ENCODE results near the gene SEMA4C. TPM values are rescaled to one million over a fixed set of nuclear protein-coding genes. Genes with fewer than 3 reads are reported as not detected.

The SEMA4C gene
- total and polyA plus RNA-seq, 3 donors from 2014 or later, result 10.5 to 17.6 (median 11.4) TPM

DNA sequence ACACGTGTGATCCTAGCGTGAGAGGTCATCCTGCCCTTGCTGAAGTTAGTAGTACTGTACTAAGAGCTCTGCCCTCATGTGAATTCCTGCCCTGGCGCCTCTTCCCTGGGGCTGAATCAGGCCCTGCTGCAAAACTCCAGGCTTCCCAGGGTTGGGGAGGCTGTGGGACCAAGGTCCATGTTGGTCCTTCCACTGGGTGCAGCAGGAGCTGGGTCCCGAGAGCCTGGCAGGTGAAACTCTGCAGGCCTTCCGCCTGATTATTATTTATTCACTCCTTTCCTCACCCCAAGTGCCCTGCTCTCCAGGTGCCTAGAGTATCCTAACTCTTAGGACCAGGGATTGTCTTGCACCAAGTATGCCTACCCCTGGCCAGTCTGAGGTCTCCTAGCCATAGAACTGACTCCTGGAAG lies 59.1 kb downstream of the SEMA4C start:
- 87 to 88% methylated on average over 5 of the region's 5 CpGs for WGBS, 2 donors
- H3K36me3 ChIP-seq (ENCODE audit: low read depth, missing control alignments), result no peaks in the 10 kb centered on the region
- TF ChIP-seq, protein P1, sequence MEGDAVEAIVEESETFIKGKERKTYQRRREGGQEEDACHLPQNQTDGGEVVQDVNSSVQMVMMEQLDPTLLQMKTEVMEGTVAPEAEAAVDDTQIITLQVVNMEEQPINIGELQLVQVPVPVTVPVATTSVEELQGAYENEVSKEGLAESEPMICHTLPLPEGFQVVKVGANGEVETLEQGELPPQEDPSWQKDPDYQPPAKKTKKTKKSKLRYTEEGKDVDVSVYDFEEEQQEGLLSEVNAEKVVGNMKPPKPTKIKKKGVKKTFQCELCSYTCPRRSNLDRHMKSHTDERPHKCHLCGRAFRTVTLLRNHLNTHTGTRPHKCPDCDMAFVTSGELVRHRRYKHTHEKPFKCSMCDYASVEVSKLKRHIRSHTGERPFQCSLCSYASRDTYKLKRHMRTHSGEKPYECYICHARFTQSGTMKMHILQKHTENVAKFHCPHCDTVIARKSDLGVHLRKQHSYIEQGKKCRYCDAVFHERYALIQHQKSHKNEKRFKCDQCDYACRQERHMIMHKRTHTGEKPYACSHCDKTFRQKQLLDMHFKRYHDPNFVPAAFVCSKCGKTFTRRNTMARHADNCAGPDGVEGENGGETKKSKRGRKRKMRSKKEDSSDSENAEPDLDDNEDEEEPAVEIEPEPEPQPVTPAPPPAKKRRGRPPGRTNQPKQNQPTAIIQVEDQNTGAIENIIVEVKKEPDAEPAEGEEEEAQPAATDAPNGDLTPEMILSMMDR (IDR thresholded peaks at IDR 0.05), result no peak
- no peak for TF ChIP-seq POLR2A (IDR thresholded peaks at IDR 0.05)
- no peaks in the 10 kb centered on the region for H3K9me3 ChIP-seq
- no peak for DNase-seq
- no peak overlapping the region for H3K27ac ChIP-seq
- peaks cover 6% of the 10 kb centered on the region for H3K4me1 ChIP-seq
- no peaks in the 10 kb centered on the region for H3K27me3 ChIP-seq
- intact Hi-C loops (cut with DNase I; ENCODE audit: low total_unique reads), result no loop called here
- H3K4me3 ChIP-seq, result no peak overlapping the region

DNA sequence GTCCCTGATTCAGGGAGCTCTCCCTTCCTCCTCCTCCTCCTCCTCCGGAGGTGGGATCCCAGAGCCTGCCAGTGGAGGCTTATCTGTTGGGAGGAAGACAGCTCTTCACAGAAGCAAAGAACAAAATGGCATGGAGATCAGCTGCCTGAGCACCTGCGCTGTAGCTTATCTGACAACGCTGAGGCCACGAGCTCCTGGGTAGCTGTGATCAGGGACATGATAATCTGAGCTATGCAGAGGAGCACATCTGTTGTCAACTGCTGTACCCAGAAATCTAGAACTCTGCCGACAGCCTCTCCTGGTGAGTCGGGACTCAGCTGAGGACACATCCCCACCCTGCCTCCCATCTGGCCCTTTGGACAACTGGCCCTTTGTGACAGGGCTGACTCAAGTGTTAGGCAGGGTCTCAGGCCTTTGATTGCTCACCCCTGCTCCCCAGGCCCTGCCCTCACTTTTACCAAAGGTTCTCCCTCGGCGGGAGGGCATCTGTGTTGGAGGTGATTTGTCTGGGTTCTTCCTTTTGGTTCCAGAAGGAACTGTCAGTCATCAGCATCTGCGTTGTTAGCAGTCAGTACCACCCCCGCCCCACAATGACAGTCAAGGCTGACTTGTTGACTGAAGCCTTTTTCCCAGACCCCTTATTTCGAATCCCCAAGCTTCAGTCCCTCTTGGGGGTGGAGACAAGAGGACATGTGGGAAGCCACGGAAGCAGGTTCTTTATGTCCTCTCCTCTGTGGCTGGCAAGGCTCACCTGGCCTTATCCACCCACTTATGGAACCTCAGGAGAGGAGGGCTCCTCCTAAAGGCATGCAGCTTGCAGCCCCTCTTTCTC lies 59.7 kb downstream of the SEMA4C start:
- H3K36me3 ChIP-seq (ENCODE audit: low read depth, missing control alignments), result no peaks in the 10 kb centered on the region
- no peaks in the 10 kb centered on the region for H3K27me3 ChIP-seq
- H3K4me3 ChIP-seq, result no peak overlapping the region
- no peak overlapping the region for H3K27ac ChIP-seq
- WGBS, 2 donors, result 74 to 78% methylated on average over 11 to 12 of the region's 12 CpGs
- H3K4me1 ChIP-seq, result peaks cover 6% of the 10 kb centered on the region
- DNase-seq, result no peak
- intact Hi-C loops (cut with DNase I; ENCODE audit: low total_unique reads), result no loop called here
- H3K9me3 ChIP-seq, result no peaks in the 10 kb centered on the region
- TF ChIP-seq, protein P1 (IDR thresholded peaks at IDR 0.05), result no peak
- no peak for TF ChIP-seq POLR2A (IDR thresholded peaks at IDR 0.05)

Other genes starting within 250 kb of the SEMA4C start
- 100 to 1,000 TPM in 1 of 2 donors, 10 to 100 TPM in 1; 78.7 to 102 TPM for gene KANSL3, start 231.8 kb downstream of the SEMA4C start, total RNA-seq
- 108 TPM for gene KANSL3, start 231.8 kb downstream of the SEMA4C start, polyA plus RNA-seq (ENCODE audit: insufficient read depth, low read depth, low replicate concordance)
- gene FER1L5, start 227.3 kb downstream of the SEMA4C start, total RNA-seq, result 10 to 100 TPM in 1 of 2 donors, 1 to 10 TPM in 1; 7.1 to 15.3 TPM
- gene FER1L5, start 227.3 kb downstream of the SEMA4C start, polyA plus RNA-seq (ENCODE audit: insufficient read depth, low read depth, low replicate concordance), result 15.0 TPM
- 10 to 100 TPM; 24.2 to 24.5 TPM for gene LMAN2L, start 130.0 kb downstream of the SEMA4C start, total RNA-seq
- 25.2 TPM for gene LMAN2L, start 130.0 kb downstream of the SEMA4C start, polyA plus RNA-seq (ENCODE audit: insufficient read depth, low read depth, low replicate concordance)
- gene CNNM4, start 109.2 kb downstream of the SEMA4C start, total RNA-seq, result 10 to 100 TPM; 18.0 to 18.4 TPM
- 21.8 TPM for gene CNNM4, start 109.2 kb downstream of the SEMA4C start, polyA plus RNA-seq (ENCODE audit: insufficient read depth, low read depth, low replicate concordance)
- 10 to 100 TPM; 32.2 to 33.6 TPM for gene CNNM3, start 53.8 kb downstream of the SEMA4C start, total RNA-seq
- 33.5 TPM for gene CNNM3, start 53.8 kb downstream of the SEMA4C start, polyA plus RNA-seq (ENCODE audit: insufficient read depth, low read depth, low replicate concordance)
- gene ANKRD23, start 26.1 kb downstream of the SEMA4C start, total RNA-seq, result 1 to 10 TPM; 5.3 to 6.8 TPM
- 7.5 TPM for gene ANKRD23, start 26.1 kb downstream of the SEMA4C start, polyA plus RNA-seq (ENCODE audit: insufficient read depth, low read depth, low replicate concordance)
- 10 to 100 TPM; 13.9 to 16.4 TPM for gene ANKRD39, start 12.1 kb downstream of the SEMA4C start, total RNA-seq
- 8.9 TPM for gene ANKRD39, start 12.1 kb downstream of the SEMA4C start, polyA plus RNA-seq (ENCODE audit: insufficient read depth, low read depth, low replicate concordance)
- gene FAM178B, start 116.5 kb upstream of the SEMA4C start, total RNA-seq, result 10 to 100 TPM; 19.7 to 20.6 TPM
- gene FAM178B, start 116.5 kb upstream of the SEMA4C start, polyA plus RNA-seq (ENCODE audit: insufficient read depth, low read depth, low replicate concordance), result 11.6 TPM
- 10 to 100 TPM; 37.2 to 55.8 TPM for gene FAHD2B, start 224.8 kb upstream of the SEMA4C start, total RNA-seq
- gene FAHD2B, start 224.8 kb upstream of the SEMA4C start, polyA plus RNA-seq (ENCODE audit: insufficient read depth, low read depth, low replicate concordance), result 87.0 TPM
- 100 to 1,000 TPM in 1 of 2 donors, 10 to 100 TPM in 1; 57.2 to 132 TPM for gene ANKRD36, start 243.1 kb upstream of the SEMA4C start, total RNA-seq
- gene ANKRD36, start 243.1 kb upstream of the SEMA4C start, polyA plus RNA-seq (ENCODE audit: insufficient read depth, low read depth, low replicate concordance), result 7.3 TPM

Measured in testis (tissue), 3 donors.